COLO668 (cell line): ENCODE measurements around the gene NOLC1.
"Not testable (repeated sequence)": the region's sequence is repeated elsewhere in the genome, so short reads cannot be mapped to it uniquely, and the experiment has no call there.

ENCODE experiments used
- DNase-seq: peaks from one replicate; lab custom pipeline; 2025; ENCODE audit not compliant: unreplicated experiment; lab: John Stamatoyannopoulos, UW

NOLC1 gene

DNA sequence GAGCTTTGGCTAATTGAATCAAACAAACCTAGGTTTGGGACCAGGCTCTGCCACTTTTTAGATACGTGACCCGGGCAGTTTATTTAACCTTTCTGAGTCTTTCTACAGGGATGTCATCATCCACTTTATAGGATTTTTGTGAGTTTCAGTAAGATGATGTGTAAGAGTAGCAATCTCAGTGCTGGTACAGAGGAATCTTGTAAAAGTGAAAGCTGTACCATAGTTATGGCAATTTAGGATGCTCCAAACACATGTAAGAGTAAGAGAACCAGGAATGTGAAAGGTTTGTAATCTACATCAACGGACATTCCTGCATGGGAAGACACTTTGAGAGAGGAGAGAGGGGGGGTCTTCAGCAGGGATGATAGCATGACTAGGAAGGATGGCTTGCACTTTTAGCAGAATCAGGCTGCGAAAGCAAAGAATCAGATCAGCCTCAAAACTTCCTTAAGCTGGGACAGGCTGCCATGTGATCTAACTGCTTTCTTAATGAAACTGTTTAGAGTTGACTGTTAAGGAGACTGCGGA, 968 bp downstream of the NOLC1 start:
- no peak for DNase-seq

DNA sequence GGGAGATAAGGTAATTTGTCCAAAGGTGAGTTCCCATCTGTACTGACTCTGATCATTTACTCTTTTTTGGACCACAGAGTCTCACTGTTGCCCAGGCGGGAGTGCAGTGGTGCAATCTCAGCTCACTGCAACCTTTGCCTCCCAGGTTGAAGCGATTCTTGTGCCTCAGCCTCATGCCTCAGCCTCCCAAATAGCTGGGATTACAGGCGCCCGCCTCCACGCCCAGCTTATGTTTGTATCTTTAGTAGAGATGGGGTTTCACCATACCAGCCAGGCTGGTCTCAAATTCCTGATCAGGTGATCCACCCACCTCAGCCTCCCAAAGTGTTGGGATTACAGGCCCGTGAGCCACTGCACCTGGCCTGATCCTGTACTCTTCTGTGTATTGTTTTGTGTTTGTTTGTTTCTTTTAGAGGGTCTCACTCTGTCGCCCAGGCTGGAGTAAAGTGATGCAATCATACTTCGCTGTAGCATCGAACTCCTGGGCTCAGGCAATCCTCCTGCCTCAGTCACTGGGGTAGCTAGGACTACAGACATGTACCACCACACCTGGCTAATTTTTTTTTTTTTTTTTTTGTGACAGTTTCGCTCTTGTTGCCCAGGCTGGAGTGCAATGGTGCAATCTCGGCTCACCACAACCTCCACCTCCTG, 2.4 kb downstream of the NOLC1 start:
- DNase-seq: peak; percentile 9

DNA sequence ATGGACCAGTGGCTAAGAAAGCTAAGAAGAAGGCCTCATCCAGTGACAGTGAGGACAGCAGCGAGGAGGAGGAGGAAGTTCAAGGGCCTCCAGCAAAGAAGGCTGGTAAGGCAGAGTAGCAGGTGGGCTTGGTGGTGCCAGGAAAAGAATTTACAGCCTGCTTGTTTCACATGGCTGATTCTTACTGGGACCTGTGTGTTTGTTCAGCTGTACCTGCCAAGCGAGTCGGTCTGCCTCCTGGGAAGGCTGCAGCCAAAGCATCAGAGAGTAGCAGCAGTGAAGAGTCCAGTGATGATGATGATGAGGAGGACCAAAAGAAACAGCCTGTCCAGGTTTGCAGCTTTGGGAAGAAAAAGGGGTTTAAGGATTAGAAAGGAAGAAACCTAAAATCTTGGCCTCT, 5.0 kb downstream of the NOLC1 start:
- DNase-seq: peak; percentile 56

DNA sequence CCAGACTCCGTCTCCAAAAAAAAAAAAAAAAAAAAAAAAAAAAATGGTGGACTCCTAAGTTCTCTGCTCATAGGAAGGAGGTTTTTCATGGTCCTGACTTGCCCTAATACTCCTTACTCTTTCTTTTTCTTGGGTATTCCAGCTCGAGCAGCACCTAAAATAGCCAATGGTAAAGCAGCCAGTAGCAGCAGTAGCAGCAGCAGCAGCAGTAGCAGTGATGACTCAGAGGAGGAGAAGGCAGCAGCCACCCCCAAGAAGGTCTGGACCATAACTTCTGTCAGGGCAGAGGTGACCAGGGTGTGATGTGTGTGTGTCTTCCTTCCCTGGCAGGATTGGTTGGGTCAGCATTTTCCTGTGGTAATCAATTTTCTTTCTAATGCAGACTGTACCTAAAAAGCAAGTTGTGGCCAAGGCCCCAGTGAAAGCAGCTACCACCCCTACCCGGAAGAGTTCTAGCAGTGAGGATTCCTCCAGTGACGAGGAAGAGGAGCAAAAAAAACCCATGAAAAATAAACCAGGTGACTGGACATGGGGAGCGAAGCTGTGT, 6.9 kb downstream of the NOLC1 start:
- no peak for DNase-seq

DNA sequence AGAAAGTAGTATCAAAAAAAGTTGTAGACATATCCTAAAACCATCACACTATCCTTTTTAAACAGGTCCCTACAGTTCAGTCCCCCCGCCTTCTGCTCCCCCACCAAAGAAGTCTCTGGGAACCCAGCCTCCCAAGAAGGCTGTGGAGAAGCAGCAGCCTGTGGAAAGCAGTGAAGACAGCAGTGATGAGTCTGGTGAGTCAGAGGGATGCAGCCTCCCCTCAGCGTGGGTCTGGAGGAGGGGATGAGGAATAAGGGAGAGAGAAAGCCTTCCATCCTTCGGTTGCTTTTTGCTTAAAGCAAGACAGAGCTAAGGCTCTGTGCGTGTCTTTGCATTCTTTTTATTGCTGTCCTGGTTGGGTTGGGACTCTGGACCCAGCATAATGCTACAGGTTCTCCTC, 7.6 kb downstream of the NOLC1 start:
- DNase-seq: no peak

DNA sequence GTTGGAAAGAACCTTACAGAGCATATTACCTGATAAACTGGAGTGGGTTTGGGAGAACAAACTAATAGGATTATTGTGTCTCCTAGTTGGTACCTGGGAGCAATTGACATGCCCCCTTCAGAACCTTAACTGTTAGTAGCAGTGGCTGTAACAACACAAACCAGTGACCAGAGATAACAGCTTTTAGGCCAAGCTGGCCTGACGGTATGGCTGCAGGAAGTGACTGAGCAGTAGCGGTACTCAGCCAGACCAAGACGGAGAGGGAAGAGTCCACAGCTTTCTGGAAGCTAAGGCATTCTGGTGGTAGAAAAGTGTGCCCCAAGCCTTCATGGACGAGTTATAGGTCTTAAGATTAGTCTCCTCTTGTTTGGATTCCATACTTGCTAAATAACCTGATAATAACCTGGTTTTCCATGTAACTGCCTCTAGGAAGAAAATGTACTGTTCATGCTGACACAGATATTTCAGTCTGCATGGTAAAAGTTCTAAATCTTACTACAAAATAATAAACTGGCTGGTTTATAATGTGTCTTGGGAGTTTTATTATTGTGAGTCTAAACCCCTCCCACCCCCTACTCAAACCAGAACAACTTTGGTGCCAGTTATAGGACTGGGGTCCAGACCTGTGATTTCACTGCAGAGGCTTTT, 11.3 kb downstream of the NOLC1 start:
- DNase-seq: no peak

DNA sequence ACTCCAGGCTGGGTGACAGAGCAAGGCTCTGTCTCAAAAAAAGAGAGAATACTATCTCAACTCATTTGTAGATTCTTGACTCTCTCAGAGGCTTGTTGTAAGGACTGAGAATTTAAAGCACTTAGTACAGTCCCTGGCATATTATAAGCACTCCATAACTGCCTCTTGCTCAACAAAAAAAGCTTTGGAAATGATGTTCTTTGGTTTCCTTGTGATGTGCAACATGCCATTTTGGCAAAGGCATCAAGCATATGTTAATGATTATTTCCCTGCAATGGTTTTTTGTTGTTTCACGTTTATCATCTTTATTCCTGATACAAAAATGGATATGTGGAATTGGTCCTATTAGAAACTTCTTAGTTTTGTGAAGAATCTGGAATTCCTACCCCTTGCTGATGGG, 15.7 kb downstream of the NOLC1 start:
- no peak for DNase-seq

DNA sequence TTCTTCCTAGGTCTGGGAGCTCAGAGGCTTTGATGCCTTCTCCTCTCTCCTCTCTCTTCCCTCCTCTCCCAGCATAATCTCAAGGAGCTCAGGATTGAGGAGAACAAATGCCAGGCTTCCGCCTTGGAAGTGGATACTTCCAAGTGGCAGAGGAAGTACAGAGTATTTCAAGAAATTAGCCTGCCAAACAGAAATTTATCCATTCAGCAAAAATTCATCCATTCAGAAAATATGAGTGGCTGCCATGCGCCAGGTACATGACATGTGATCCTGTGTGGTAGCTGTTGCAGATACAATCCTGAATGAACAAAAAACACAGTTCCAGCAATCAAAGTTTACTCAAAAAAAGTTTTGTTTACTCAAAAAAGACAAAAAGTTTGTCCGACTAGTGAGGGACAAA, 18.4 kb downstream of the NOLC1 start:
- no peak for DNase-seq

DNA sequence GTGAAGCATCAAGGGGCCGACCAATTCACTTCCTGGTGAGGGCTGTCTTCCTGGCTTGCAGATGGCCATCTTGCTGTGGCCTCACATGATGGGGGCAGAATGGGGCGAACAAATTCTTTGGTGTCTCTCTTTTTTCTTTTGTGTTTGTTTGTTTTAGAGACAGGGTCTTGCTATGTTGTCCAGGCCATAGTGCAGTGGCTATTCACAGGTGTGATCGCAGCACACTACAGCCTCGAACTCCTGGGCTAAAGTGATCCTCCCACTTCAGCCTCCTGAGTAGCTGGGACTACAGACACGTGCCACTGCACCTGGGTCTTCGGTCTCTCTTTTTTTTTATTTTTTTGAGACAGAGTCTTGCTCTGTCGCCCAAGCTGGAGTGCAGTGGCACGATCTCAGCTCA, 20.1 kb downstream of the NOLC1 start:
- DNase-seq: no peak

DNA sequence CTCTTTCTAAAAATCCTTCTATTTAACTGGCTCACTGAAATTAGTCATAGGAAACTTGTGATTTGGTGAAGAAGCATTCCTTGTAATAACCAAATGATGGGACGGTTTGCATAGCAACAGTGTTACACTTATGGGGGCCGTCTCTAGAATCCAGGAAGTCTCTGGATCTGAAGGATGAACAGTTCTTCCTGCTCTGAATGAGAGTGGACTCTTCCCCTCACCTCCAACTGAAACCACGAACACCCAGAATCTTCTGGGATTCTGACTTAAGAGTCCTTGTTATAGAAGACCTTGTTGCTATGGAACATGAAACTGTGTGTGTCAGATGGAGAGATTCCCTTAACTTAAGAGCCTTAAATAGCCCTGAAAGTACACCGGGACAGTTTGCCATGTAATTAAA, 23.2 kb downstream of the NOLC1 start:
- DNase-seq: no peak

DNA sequence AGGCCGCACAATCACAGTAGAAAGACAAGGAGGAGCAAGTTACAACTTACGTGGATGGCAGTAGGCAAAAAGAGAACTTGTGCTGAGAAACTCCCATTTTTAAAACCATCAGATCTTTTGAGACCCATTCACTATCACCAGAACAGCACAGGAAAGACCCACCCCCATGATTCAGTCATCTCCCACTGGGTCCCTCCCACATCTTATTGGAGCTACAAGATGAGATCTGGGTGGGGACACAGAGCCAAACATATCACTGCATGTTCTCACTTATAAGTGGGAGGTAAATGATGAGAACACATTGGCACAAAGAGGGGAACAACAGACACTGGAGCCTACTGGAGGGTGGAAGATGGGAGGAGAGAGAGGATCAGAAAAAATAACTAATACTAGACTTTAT, 32.4 kb downstream of the NOLC1 start:
- no peak for DNase-seq

DNA sequence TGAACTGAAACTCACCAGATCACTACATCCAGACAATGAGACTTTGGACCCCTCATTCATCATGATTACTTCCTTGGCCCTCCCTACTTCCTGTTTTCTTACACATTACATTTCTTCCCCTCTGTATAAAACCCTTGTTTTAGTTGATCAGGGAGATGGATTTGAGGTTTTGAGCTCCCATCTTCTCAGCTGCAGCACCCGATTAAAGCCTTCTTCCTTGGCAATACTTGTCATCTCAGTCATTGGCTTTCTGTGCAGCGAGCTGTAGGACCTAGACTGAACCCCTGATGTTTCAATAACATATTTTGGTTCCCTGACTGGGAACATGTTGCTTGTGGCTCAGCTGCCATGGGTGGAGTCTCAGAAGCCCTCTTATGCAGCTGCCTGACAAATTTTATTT, 33.1 kb downstream of the NOLC1 start:
- no peak for DNase-seq

DNA sequence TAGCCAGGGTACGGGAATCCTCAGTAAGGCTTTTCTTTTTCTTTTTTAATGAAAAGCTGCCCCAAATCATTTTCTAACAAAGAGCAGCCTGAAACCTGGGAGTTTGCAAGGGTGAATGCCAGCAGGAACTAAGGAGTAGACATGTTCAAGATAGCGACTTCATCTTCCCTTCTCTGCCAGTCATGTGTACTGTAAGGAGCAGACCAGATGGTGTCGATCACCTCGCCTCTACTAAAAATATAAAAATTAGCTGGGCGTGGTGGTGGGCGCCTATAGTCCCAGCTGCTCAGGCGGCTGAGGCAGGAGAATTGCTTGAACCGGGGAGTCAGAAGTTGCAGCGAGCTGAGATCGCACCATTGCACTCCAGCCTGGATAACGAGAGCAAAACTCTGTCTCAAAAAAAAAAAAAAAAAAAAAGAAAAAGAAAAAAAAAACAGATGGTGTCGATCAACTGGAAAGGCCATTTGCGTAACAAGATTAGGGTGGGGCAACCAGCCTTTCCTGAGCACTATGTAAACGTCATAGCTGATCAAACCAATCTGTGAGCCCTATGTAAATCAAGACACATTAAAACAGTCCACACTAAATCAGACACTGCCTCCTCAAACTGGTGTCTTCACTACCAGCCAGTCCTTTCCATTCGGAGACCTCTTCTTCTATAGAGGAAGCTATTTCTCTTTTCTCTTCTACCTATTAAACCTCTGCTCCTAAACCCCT, 33.8 kb downstream of the NOLC1 start:
- DNase-seq: no peak

DNA sequence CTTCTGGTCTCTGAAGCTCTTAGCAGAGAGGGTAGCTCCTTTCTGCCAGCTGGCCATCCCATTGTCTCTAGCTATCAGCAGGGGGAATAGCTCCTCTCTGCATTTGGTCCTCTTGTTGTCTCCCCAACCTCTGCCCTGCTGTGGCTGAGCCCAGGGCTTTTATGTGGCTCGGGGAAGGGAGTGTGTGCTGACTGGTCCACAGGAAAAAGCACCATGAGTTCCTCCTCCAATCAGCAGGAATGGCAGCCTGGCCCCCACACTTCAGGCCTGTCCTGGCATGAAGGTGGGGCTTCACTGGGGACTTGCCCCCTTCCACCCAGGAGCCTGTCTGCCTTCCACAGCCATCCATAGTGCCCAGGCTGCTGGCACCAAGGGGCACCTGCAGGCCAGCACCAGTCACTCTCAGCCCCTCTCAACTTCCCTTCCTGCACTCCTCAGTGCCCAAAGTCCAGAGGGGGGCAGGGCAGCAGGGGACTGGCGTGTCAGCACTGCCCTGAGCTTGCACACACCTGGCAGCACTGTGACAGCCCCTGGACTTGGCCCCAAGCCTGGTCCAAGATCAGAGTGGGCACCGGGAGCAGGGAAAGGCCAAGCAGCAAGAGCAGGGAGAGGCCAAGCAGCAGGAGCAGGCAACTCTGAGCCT, 36.2 kb downstream of the NOLC1 start:
- DNase-seq: no peak

DNA sequence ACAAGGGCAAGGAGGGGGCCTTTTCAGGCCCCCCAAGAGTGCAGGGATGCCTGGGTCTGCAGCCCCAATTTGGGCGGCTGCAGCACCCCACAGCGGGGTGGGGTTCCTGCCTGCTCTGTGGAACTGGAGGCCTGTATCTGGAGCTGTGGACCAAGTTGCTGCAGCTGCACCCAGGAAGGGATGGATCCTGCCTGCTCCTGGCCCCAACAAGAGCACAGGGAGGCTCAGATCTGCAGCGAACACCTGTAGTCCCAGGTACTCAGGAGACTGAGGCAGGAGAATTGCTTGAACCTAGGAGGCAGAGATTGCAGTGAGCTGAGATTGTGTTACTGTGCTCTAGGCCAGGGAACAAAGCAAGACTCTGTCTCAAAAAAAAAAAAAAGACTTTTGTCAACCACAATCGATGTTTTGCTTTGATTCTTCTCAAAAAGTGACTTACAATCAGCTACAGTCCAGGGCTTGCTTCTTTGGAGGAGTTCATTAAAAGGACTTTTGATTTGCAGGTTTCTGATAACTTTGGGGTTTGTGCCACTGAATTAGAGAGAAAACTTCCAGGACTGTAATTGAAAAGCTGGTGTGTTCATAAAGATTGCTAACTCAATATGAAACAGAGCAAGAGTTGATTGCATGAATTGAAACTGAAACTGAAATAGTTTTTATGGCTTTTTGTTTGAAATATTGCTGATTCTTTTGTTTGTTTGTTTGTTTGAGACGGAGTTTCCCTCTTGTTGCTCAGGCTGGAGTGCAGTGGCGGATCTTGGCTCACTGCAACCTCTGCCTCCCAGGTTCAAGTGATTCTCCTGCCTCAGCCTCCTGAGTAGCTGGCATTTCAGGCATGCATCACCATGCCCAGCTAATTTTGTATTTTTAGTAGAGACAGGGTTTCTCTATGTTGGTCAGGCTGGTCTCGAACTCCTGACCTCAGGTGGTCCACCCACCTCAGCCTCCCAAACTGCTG, 37.0 kb downstream of the NOLC1 start:
- not testable (repeated sequence) for DNase-seq

DNA sequence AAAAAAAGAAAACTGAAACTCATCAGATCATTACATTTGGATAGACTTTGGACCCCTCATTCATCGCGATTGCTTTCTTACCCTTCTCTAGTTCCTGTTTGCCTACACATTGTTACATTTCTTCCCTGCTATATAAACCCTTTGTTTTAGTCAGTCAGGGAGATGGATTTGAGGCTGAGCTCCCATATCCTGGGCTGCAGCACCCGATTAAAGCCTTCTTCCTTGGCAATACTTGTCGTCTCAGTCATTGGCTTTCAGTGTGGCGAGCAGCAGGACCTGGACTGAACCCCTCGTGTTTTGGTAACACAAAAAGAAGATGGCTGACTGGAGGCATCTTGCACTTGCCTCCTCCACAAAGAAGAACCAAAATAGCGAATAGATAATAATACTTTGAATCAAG, 39.8 kb downstream of the NOLC1 start:
- no peak for DNase-seq

DNA sequence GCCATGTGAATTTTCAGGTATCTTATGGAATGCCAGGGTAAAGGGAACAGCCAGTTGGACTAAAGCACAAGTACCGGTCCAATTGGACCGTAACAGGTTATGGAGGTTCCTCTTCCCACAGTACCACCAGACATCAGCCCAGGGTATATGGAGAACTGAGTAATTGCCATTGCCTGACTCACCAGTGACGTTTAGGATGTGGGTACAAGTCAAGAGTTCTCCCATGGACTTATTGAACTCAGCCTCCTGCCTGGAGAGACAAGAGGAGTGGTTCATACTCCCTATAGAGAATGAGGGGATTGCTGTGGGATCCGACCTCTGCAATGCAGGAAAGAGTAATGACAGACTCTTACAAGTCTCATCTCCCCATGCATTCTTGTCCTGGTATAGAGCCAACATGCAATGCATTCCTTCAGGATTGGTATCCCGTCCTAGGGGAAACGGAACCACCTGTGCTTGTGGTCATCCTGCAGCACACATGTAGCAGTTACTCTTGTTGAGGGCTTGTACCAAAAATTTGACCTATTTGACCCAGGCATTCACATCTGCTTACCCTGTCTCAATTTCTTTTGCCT, 43.2 kb downstream of the NOLC1 start:
- no peak for DNase-seq

DNA sequence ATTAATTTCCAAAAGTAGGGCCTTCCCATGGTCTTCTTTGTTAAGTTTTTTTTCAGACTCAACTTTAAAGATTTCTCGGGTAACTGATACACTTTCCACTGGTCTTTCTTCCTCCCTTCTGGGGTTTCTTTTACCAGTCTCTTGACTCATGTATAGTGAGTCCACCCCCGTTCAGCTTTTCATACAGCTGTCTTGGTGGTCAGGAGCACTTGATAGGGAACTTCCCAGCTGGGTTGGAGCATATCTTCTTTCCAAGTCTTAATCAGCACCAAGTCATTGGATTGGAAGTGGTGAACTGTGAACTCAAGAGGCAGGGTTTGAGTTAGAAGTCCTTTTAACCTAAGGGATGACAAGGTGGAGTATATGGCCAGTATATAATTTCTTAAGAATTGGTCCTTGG, 44.7 kb downstream of the NOLC1 start:
- DNase-seq: no peak

DNA sequence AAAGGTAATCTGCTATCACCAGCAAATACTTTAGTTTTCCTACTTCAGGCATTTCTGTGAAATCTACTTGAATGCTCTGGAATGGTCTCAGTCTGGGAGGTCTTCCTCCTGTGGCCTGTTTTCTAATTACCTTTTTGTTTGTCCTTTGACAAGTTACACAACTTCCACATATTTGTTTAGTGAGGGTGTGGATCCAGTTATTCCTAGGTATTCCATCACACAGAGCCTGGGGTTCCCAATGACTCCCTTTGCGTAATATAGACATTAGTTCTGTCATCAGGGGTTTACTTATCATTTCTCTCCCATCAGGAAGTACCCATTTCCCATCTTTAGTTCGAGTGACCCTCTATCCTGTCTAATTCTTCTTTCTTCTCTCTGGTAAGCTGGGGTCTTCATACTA, 45.8 kb downstream of the NOLC1 start:
- no peak for DNase-seq
